Sigmoid colon (tissue), 4 donors: ENCODE results near the gene MYCN.

ENCODE experiments used
- POLR2A ChIP-seq, 2 donors: fragments of 450-650 bp; IDR thresholded peaks; one replicate each; pipeline ENCODE4 v1.6.1; 2016; ENCODE audit warnings: antibody characterized with exemption in 2 of 2, mild to moderate bottlenecking in 2 of 2, moderate library complexity in 2 of 2
- POLR2AphosphoS5 ChIP-seq, 4 donors: sonication (generic); formaldehyde crosslinking; IDR thresholded peaks; one replicate each; pipeline ENCODE4 v1.6.1; 2017; ENCODE audit warnings: antibody characterized with exemption in 4 of 4
- TF ChIP-seq, protein P1 (sequence below), 4 experiments: fragments of 450-650 bp in 3 of 4; fragments of 200-600 bp in 1 of 4; IDR thresholded peaks; one replicate each; pipeline ENCODE4 v1.5.1; 2016 to 2019; ENCODE audit warnings: antibody characterized with exemption in 4 of 4, mild to moderate bottlenecking in 3 of 4, moderate library complexity in 2 of 4

DNA sequence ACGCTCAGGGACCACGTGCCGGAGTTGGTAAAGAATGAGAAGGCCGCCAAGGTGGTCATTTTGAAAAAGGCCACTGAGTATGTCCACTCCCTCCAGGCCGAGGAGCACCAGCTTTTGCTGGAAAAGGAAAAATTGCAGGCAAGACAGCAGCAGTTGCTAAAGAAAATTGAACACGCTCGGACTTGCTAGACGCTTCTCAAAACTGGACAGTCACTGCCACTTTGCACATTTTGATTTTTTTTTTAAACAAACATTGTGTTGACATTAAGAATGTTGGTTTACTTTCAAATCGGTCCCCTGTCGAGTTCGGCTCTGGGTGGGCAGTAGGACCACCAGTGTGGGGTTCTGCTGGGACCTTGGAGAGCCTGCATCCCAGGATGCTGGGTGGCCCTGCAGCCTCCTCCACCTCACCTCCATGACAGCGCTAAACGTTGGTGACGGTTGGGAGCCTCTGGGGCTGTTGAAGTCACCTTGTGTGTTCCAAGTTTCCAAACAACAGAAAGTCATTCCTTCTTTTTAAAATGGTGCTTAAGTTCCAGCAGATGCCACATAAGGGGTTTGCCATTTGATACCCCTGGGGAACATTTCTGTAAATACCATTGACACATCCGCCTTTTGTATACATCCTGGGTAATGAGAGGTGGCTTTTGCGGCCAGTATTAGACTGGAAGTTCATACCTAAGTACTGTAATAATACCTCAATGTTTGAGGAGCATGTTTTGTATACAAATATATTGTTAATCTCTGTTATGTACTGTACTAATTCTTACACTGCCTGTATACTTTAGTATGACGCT, 5.8 kb downstream of the MYCN start:
- TF ChIP-seq, protein P1, sequence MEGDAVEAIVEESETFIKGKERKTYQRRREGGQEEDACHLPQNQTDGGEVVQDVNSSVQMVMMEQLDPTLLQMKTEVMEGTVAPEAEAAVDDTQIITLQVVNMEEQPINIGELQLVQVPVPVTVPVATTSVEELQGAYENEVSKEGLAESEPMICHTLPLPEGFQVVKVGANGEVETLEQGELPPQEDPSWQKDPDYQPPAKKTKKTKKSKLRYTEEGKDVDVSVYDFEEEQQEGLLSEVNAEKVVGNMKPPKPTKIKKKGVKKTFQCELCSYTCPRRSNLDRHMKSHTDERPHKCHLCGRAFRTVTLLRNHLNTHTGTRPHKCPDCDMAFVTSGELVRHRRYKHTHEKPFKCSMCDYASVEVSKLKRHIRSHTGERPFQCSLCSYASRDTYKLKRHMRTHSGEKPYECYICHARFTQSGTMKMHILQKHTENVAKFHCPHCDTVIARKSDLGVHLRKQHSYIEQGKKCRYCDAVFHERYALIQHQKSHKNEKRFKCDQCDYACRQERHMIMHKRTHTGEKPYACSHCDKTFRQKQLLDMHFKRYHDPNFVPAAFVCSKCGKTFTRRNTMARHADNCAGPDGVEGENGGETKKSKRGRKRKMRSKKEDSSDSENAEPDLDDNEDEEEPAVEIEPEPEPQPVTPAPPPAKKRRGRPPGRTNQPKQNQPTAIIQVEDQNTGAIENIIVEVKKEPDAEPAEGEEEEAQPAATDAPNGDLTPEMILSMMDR (IDR thresholded peaks at IDR 0.05): no peak
- TF ChIP-seq POLR2AphosphoS5 (IDR thresholded peaks at IDR 0.05): no peak
- no peak for TF ChIP-seq POLR2A (IDR thresholded peaks at IDR 0.05)
